ENCODE results near the gene TNFAIP8. TPM values are rescaled to one million over a fixed set of nuclear protein-coding genes. Genes with fewer than 3 reads are reported as not detected.
A peak's percentile ranks its signal among the peaks of the same experiment; 100 is the strongest.

TNFAIP8 gene
- total RNA-seq, 1 experiment from 2014 or later = 7.3 TPM

DNA sequence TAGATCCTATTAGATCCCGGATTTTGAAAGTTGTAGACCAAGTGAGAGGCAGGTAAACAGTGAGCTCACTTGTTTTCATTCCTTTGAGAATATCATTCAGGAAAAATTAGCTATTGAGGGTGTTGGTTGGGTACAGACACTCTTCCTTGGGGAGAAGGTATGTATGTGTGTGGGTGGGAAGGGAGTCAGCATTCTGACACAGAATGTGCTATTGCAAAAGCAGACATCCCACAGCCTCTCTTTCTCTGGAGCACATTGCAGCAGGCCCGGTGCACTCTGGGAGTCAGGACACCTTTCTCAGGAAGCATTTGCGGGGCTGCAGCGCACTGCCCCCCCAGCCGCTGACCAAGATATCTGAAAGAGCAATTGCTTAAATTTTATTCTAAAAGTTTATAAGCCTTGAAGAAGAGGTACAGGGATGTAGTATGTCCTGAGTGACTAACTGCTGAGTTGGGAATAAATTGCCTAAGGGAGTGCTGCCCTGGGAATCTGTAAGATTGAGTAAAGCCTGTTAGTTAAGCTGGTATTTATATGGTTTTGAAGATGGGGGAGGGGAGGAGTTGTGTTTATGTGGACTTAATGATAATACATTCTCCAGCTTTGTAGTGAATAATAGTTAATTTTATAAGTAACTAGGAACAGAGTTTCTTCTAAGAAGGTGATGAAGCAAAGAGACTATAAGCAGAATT is 5.2 kb downstream of the TNFAIP8 start:
- TF ChIP-seq CTCF (conservative IDR thresholded peaks at IDR 0.05) = no peak
- Histone ChIP-seq H2BK12ac (ENCODE audit: insufficient read length, low read depth, low read length) (no peak overlapping the region), H4K5ac (ENCODE audit: insufficient read length, low read depth, low read length) (no peak overlapping the region), H3K4ac (ENCODE audit: low read depth, low read length) (no peak overlapping the region), H4K8ac (replicated peaks; ENCODE audit: insufficient read length, low read depth, low read length) (no peak overlapping the region), H4K91ac (ENCODE audit: insufficient read length, low read depth, low read length) (no peak overlapping the region), H2BK5ac (ENCODE audit: insufficient read length, low read length) (no peak overlapping the region), H3T11ph (ENCODE audit: low read length) (no peak overlapping the region), H2BK15ac (ENCODE audit: low read depth, low read length) (no peak overlapping the region), H3K18ac (ENCODE audit: insufficient read length, low read depth, low read length) (no peak overlapping the region), H3K56ac (ENCODE audit: insufficient read length, low read depth, low read length) (no peak overlapping the region), H3K9me3 (ENCODE audit: control insufficient read depth, low read depth, low read length) (no peaks in the 10 kb centered on the region), H3K14ac (ENCODE audit: insufficient read depth, low read length) (no peak overlapping the region), H3K79me1 (ENCODE audit: insufficient read depth, low read depth, low read length, poor library complexity, severe bottlenecking) (no peaks in the 10 kb centered on the region), H4K20me1 (ENCODE audit: control insufficient read depth, insufficient read depth, insufficient read length) (no peaks in the 10 kb centered on the region), H3K4me2 (ENCODE audit: insufficient read depth, insufficient read length, low read length) (no peak overlapping the region), H3K4me1 (ENCODE audit: insufficient read depth, low read length) (peaks cover 11% of the 10 kb centered on the region; the same call in 1 of the 2 replicates), H2AFZ (ENCODE audit: low read length) (no peak overlapping the region), H3K9ac (ENCODE audit: extremely low read depth, insufficient read length, low read length) (no peak overlapping the region), H3K27me3 (ENCODE audit: insufficient read depth, low read length) (no peaks in the 10 kb centered on the region), H2AK5ac (ENCODE audit: insufficient read length, low read length) (no peak overlapping the region), H3K23ac (ENCODE audit: insufficient read length, low read depth, low read length) (no peak overlapping the region), H3K79me2 (ENCODE audit: insufficient read depth, low read length) (no peaks in the 10 kb centered on the region), H2BK120ac (ENCODE audit: low read depth, low read length, poor library complexity, severe bottlenecking) (no peak overlapping the region), H3K23me2 (ENCODE audit: insufficient read length, low read depth, low read length, poor library complexity, severe bottlenecking) (peaks cover 5% of the 10 kb centered on the region), H3K27ac (ENCODE audit: insufficient read length, low read depth, low read length) (no peak overlapping the region), H2BK20ac (ENCODE audit: low read depth, low read length, poor library complexity, severe bottlenecking) (no peak overlapping the region)
- DNase-seq = no peak
- Mint-ChIP-seq H3K36me3 (ENCODE audit: insufficient read depth in 1 of 3, low read depth in 3 of 3) (peaks cover 2 to 7% (median 4%) of the 10 kb centered on the region in 3 experiments; a peak in 3 of 7 replicates), H3K4me3 (no peak overlapping the region), H3K4me1 (peaks cover 53 to 58% of the 10 kb centered on the region in 2 experiments), H3K9me3 (no peaks in the 10 kb centered on the region; a peak in 1 of 5 replicates), H3K27me3 (ENCODE audit: low read depth) (peaks cover 18% of the 10 kb centered on the region), H3K27ac (peak overlapping the region in 2 of 3 experiments; percentile 3 to 53; a peak in 3 of 7 replicates)
- no CpG with 5 or more reads among the region's 5 CpGs for WGBS (ENCODE audit: extremely low coverage, insufficient read length, low lambda C conversion rate)

Data from H9 (cell line).